Ovary (tissue), 9 donors: ENCODE data around the gene ABHD8. TPM values are rescaled to one million over a fixed set of nuclear protein-coding genes. Genes with fewer than 3 reads are reported as not detected.
A peak's percentile ranks its signal among the peaks of the same experiment; 100 is the strongest.

Source experiments
- DNase-seq, 5 donors: peaks; one replicate each; pipeline ENCODE4 v3.0.0-alpha.2; 2019 to 2020
- H3K27ac ChIP-seq, 2 donors: fragments of 200-600 bp; one replicate each; pipeline versions ENCODE4 v1.5.1 to v1.8.0; 2019 to 2022
- H3K27me3 ChIP-seq: fragments of 200-600 bp; one replicate; pipeline ENCODE4 v1.8.0; 2022
- H3K36me3 ChIP-seq: fragments of 200-600 bp; sonication (generic); one replicate; pipeline ENCODE4 v1.5.1; 2019
- H3K4me1 ChIP-seq: one replicate; pipeline ENCODE4 v1.8.1; 2013; ENCODE audit warnings: mild to moderate bottlenecking, moderate library complexity; ENCODE audit not compliant: insufficient read depth
- H3K4me3 ChIP-seq: fragments of 200-600 bp; sonication (generic); one replicate; pipeline ENCODE4 v1.5.1; 2017
- H3K9me3 ChIP-seq, 2 donors: fragments of 200-600 bp in 1 of 2; sonication (generic) in 1 of 2; one replicate each; pipeline versions ENCODE4 v1.5.1 to v1.8.1; 2013 to 2019; ENCODE audit warnings: mild to moderate bottlenecking in 1 of 2, moderate library complexity in 1 of 2
- CTCF ChIP-seq, 3 donors: fragments of 450-650 bp in 2 of 3; fragments of 200-600 bp in 1 of 3; IDR thresholded peaks; one replicate each; pipeline versions ENCODE4 v1.5.1 to v1.8.0; 2016 to 2022; ENCODE audit warnings: antibody characterized with exemption in 3 of 3, mild to moderate bottlenecking in 1 of 3
- EP300 ChIP-seq: sonication (generic); formaldehyde crosslinking; IDR thresholded peaks from one replicate; pipeline ENCODE4 v1.6.1; 2017; ENCODE audit warnings: antibody characterized with exemption
- POLR2A ChIP-seq: fragments of 450-650 bp; IDR thresholded peaks from one replicate; pipeline ENCODE4 v1.6.1; 2017; ENCODE audit warnings: antibody characterized with exemption, mild to moderate bottlenecking, moderate library complexity
- WGBS, 3 donors: extraction: QIAGEN DNeasy Blood & Tissue Kit in 1 of 3; methylation state at CpG; one replicate each; pipeline versions ENCODE4 v1.1.5 to v1.1.7; 2013 to 2017; 5-methylcytosine and 5-hydroxymethylcytosine counted together
- intact Hi-C, 4 donors: fragments of 100-400 bp; cut with DNase I; formaldehyde crosslinking; loops; one replicate each; pipeline versions ENCODE4 v1.11.0 to v1.15.1; 2022 to 2023
- polyA plus RNA-seq, 2 donors: library from polyadenylated mRNA; stranded (reverse); fragments of 200-250 nt in 1 of 2; fragments of 350-450 nt in 1 of 2; fragmentation: Illumina TruSeq in 1 of 2; extraction: RNeasy Lipid Tissue Mini Kit (QIAGEN cat#74804) in 1 of 2; gene quantifications; one replicate each; pipeline ENCODE4 v1.2.3, GENCODE V29; 2013 to 2014
- total RNA-seq, 7 donors: library from RNA; depleted of rRNA in 2 of 7; stranded (reverse); fragments of >200 nt in 2 of 7; fragmentation: NEBNext Ultra II Directional in 3 of 7; extraction: Animal tissue kit (Norgen Biotek cat#: 25700) in 3 of 7; gene quantifications; one replicate each; pipeline versions ENCODE4 v1.1.0 to v1.2.4, GENCODE V29; 2016 to 2023
- donor health status: DM: no; HTN: no; CAD: no; lungs with moderate emphysema.
- donor health status: DM: no; HTN: no; CAD: no.
- donor health status: Bipolar disorder and iron deficiency.
- donor health status: DM: yes; HTN: yes; CAD: no.
- donor health status: DM: no; HTN: no; CAD: no.
- donor health status: DM: yes; HTN: yes; CAD: no.

Gene ABHD8
- total and polyA plus RNA-seq, 9 donors: 0.55 to 25.1 (median 15.3) TPM

- TF ChIP-seq CTCF (IDR thresholded peaks at IDR 0.05): no peak
- TF ChIP-seq EP300: no peak
- TF ChIP-seq POLR2A: no peak
- intact Hi-C loops: no loop called here
- peaks cover 2% of the 10 kb centered on the region for H3K4me1 ChIP-seq
- no peak overlapping the region for H3K27ac ChIP-seq
- H3K36me3 ChIP-seq: no peaks in the 10 kb centered on the region
- 64 to 80% (median 76%) methylated on average over 9 to 11 of the region's 11 CpGs for WGBS, 3 donors
- no peak overlapping the region for H3K4me3 ChIP-seq
- no peak for DNase-seq
- no peaks in the 10 kb centered on the region for H3K27me3 ChIP-seq
- no peaks in the 10 kb centered on the region for H3K9me3 ChIP-seq
These were observed 8.4 kb upstream of the ABHD8 start for GRCh38 chr19:17311455-17312188.

DNA sequence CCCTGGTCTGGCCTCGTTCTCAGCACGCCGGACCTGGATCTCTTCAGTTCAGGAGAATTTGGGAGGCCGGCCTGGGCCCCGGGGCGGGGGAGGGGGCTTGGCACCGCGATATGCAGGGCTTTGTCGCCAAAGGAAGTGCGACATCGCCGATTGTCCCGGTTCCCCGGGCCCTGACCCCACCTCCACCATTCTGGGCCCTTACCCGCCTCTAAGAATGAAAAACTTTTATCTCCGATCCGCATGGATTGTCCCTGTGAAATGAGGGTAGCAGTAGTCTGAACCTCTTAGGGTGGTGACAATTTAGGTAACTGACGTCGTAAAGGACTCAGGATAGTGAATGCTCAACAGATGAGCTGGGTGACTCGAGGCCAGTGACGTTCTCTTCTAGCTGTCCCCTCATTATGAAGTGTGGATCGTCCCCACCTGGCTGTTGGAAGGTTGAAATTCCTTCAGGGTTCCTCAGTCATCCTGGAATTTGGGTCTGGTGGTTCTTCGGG lies 6.8 kb upstream of the ABHD8 start:
- Histone ChIP-seq H3K9me3 (no peaks in the 10 kb centered on the region), H3K27ac (no peak overlapping the region), H3K4me1 (peaks cover 2% of the 10 kb centered on the region), H3K27me3 (no peaks in the 10 kb centered on the region), H3K4me3 (peak overlapping the region; percentile 86), H3K36me3 (no peaks in the 10 kb centered on the region)
- TF ChIP-seq POLR2A: no peak
- no peak for TF ChIP-seq EP300
- no peak for TF ChIP-seq CTCF (IDR thresholded peaks at IDR 0.05)
- intact Hi-C loops: no loop called here
- WGBS, 3 donors: 4 to 6% (median 5%) methylated on average over 23 of the region's 23 CpGs
- no peak for DNase-seq

DNA sequence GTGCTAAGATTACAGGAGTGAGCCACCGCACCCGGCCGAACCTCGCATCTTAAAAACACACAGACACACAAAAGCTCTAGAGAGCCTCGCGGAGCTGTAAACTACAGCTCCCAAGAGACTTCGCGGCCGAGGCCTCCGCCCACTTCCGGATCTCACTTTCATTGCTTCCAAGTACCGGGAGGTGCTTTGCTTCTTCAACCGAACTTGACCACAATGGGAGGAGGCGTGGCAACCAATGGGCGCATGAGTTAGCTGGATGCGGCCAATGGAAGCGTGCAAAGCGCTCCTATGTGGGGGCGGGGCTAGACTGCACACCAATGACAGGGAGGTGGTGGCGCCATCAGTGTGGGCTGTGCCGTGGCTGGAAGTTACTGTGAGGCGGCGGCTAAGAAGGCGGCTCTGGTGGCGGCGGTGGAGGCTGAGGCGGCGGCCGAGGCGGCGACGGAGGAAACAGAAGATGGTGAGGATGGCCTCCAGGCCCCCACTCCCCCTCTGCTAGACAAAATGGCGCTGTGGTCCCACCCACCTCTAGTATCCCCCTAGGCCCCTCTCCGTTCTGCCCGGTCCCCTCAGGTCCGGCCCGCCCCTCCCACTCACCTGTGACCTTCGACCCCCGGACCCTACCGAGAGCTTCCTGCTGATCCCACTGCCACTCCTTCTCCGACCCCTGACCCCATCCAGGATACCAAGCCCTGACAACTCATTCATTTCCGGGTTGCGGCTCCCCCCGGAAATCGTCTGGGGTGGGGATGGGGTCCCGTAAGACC lies 6.2 kb upstream of the ABHD8 start, which contains the start of gene DDA1:
Gene DDA1, plus strand, starts transcription at position 366 of the 767 bp plus-strand sequence. Its CDS starts 92 bp downstream, at position 458.
- H3K9me3 ChIP-seq: no peaks in the 10 kb centered on the region
- peak within 1 kb of the TSS; percentile 86 for H3K4me3 ChIP-seq
- H3K36me3 ChIP-seq: no peaks in the 10 kb centered on the region
- no peak within 1 kb of the TSS for H3K27ac ChIP-seq
- peaks cover 2% of the 10 kb centered on the region for H3K4me1 ChIP-seq
- intact Hi-C loops: no loop called here
- DNase-seq: peak; percentile 97 to 100 (median 98)
- H3K27me3 ChIP-seq: no peaks in the 10 kb centered on the region
- TF ChIP-seq CTCF (IDR thresholded peaks at IDR 0.05) (no peak), EP300 (no peak), POLR2A (peak; percentile 63)
- WGBS, 3 donors: 0 to 1% (median 0%) methylated on average over 45 to 46 of the region's 46 CpGs

GRCh38 chr19:17307876-17308377 lies 4.7 kb upstream of the ABHD8 start:
- no peaks in the 10 kb centered on the region for H3K27me3 ChIP-seq
- H3K4me1 ChIP-seq: peaks cover 5% of the 10 kb centered on the region
- WGBS, 3 donors: 73 to 75% (median 73%) methylated on average over 8 of the region's 8 CpGs
- intact Hi-C loops: no loop called here
- TF ChIP-seq POLR2A: no peak
- no peak for TF ChIP-seq CTCF (IDR thresholded peaks at IDR 0.05)
- no peak for TF ChIP-seq EP300
- no peak overlapping the region for H3K27ac ChIP-seq
- H3K9me3 ChIP-seq: no peaks in the 10 kb centered on the region
- no peak for DNase-seq
- H3K4me3 ChIP-seq: no peak overlapping the region
- H3K36me3 ChIP-seq: no peaks in the 10 kb centered on the region
